ENCODE results near the gene FMC1. TPM values are rescaled to one million over a fixed set of nuclear protein-coding genes. Genes with fewer than 3 reads are reported as not detected.
A peak's percentile ranks its signal among the peaks of the same experiment; 100 is the strongest.
"Not testable (repeated sequence)": the region's sequence is repeated elsewhere in the genome, so short reads cannot be mapped to it uniquely, and the experiment has no call there.

The FMC1 gene, protein sequence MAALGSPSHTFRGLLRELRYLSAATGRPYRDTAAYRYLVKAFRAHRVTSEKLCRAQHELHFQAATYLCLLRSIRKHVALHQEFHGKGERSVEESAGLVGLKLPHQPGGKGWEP
- polyA plus RNA-seq, result 10 to 100 TPM; 35.9 to 59.9 (median 37.2) TPM

DNA sequence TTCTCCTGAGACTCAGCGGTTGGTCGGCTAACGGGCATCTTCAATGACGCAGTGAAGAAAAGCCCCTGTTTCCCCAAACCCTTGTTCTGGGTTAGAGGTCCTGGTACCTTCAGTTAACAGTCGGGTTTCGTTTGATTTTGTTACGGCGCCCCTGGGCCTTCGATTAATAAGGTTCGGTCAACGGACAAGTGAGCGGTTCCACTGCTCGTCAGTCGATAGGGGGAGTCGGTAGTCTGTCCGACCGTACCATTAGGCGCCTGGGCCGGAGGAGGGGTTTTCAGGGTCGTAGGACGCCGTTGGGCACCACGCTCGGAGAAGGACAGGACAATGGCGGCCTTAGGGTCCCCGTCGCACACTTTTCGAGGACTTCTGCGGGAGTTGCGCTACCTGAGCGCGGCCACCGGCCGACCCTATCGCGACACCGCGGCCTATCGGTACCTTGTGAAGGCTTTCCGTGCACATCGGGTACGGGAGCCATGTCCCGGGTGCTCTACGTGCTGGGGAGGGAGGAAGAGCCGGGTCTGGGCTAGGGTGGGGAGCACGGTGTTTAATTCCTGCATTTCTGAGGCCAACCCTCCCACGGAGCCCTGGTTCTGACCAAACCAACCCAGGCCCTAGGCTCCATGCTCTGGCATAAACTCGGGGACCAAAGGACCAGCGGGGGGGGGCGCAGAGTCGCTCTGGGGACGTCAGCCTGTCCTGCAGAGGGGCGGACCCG is at the start of gene FMC1:
FMC1 (plus strand) TSS at position 280 of the 718 bp plus-strand sequence; CDS start at position 328, 48 bp downstream.
- H3K27me3 Mint-ChIP-seq (ENCODE audit: low read depth in 3 of 3), result peaks cover 19 to 29% (median 20%) of the 10 kb centered on the region in 3 donors
- H3K36me3 Mint-ChIP-seq, result peaks cover 0 to 8% (median 0%) of the 10 kb centered on the region in 3 donors
- peaks cover 0 to 13% (median 6%) of the 10 kb centered on the region in 6 donors for H3K9me3 Mint-ChIP-seq
- DNase-seq, result peak; percentile 83 to 87 (median 85)
- H3K4me1 Mint-ChIP-seq, result peaks cover 33 to 41% of the 10 kb centered on the region in 2 donors
- peak within 1 kb of the TSS; percentile 90 to 99 (median 97) for H3K4me3 Mint-ChIP-seq
- H3K27ac Mint-ChIP-seq, result peak within 1 kb of the TSS; percentile 96 to 100 (median 98)

DNA sequence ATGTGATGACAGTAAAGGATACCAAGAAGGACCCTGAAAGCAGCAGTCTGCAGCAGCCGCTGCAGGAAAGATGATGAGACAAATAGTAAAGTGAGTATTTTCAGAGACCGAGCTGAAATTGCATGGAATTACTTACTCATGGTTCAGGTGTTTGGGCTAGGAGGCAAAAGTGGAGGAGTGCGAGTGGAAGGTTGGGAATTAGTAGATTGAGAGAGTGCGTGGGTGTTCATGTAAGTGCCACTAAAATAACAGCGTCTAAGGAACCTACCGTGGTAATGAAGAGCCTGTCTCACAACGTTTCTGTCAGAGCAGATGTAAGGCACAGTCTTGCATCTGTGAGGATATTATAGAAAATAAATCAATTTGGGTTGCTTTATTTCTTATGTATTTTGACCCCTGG is 48.3 kb upstream of the FMC1 start:
- no peak overlapping the region for H3K27ac Mint-ChIP-seq
- H3K36me3 Mint-ChIP-seq, result peaks cover 17 to 25% (median 17%) of the 10 kb centered on the region in 3 donors
- H3K27me3 Mint-ChIP-seq (ENCODE audit: low read depth in 3 of 3), result no peaks in the 10 kb centered on the region
- no peak for DNase-seq
- no peaks in the 10 kb centered on the region for H3K4me1 Mint-ChIP-seq
- H3K9me3 Mint-ChIP-seq, result no peaks in the 10 kb centered on the region
- H3K4me3 Mint-ChIP-seq, result no peak overlapping the region

DNA sequence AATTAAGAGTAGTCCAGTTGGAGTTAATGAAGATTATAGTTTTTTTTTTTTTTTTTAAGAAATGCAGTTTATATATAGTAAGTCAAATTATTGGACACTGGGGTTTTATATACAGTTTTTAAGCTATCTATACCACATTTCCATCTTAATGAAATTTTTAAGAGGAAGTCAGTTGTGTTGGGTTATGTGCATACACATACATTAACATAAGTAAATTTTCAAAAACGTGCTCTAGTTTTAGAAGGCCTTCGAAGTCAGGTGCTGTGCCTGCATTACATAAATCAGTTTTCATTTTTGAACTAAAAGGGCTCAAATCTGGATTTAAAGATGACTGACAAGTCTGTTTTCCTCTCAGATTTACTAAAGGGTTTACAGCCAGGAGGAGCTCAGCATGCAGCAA is 47.6 kb upstream of the FMC1 start:
- H3K4me3 Mint-ChIP-seq, result no peak overlapping the region
- no peaks in the 10 kb centered on the region for H3K4me1 Mint-ChIP-seq
- peaks cover 11 to 18% (median 13%) of the 10 kb centered on the region in 3 donors for H3K36me3 Mint-ChIP-seq
- DNase-seq, result no peak
- no peak overlapping the region for H3K27ac Mint-ChIP-seq
- H3K9me3 Mint-ChIP-seq, result no peaks in the 10 kb centered on the region
- no peaks in the 10 kb centered on the region for H3K27me3 Mint-ChIP-seq (ENCODE audit: low read depth in 3 of 3)

DNA sequence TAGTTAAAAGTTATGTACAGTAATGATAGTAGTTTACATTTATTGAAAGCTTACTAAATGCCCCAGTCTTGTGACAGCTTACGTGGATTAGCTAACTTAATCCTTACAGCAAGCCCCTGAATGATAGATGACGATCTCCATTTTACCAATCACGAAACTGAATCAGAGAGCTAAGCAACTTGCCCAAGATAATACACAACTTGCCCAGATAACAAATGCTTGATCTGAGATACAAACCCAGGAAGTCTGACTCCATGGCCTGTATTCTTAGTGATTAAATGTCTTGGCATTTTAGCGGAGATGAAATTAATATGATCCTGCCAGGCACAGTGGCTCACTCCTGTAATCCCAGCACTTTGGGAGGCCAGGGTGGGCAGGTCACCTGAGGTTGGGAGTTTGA is 46.9 kb upstream of the FMC1 start:
- Mint-ChIP-seq H3K4me3 (no peak overlapping the region), H3K36me3 (peaks cover 11 to 21% (median 13%) of the 10 kb centered on the region in 3 donors), H3K9me3 (no peaks in the 10 kb centered on the region), H3K4me1 (no peaks in the 10 kb centered on the region), H3K27ac (no peak overlapping the region), H3K27me3 (ENCODE audit: low read depth in 3 of 3) (no peaks in the 10 kb centered on the region)
- no peak for DNase-seq

DNA sequence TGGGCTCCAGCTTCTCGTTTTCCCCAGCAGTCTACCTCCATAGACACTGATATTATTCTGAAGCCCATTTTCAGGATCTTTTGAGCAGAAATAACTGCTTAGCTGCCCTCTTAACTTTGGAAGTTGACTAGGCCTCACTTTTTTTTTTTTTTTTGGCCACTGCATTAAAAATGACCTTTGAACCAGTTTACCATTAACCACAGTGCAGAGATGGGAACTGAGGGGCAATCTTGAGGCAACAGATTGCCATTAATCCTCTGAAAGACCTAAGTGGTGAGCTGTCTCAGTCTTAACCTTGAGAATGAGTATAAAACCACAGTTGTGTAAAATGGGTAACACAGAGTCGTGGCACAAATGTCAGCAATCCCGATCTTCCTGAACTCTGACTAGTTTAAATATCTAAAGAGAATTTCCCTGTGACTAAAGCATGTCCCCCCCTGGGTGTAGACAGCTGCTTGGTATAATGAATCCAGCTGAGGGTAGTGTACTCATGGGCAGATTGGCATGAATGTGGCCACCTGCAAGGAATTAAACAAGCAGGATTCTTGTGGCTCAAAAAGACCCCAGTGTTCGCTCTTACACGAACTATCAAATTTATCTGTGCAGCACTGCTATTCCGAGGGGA is 46.1 kb upstream of the FMC1 start:
- peaks cover 14 to 24% (median 19%) of the 10 kb centered on the region in 3 donors for H3K36me3 Mint-ChIP-seq
- H3K27me3 Mint-ChIP-seq (ENCODE audit: low read depth in 3 of 3), result no peaks in the 10 kb centered on the region
- H3K27ac Mint-ChIP-seq, result no peak overlapping the region
- no peak overlapping the region for H3K4me3 Mint-ChIP-seq
- no peak for DNase-seq
- H3K9me3 Mint-ChIP-seq, result no peaks in the 10 kb centered on the region
- H3K4me1 Mint-ChIP-seq, result no peaks in the 10 kb centered on the region

DNA sequence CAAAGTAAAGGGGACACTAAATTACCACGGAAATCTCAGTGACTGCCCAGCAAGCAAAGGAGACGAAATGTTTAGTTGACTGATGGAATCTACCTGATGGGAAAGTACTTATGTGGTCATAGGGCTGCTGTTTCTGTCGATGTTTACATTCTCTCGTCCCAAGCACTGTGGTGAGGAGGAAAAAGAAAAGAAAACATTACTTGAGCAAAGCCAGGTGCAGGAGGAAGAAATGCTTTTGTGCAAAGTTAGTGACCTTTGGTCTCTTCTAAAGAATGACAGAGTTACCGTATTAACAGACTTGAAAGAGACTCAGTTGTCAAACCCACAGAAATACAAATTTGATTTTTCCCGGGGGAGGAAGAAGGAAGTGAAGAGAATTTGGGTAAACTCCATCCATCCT is 43.3 kb upstream of the FMC1 start:
- Mint-ChIP-seq H3K36me3 (peaks cover 18 to 28% (median 23%) of the 10 kb centered on the region in 3 donors), H3K27ac (no peak overlapping the region), H3K9me3 (no peaks in the 10 kb centered on the region)

DNA sequence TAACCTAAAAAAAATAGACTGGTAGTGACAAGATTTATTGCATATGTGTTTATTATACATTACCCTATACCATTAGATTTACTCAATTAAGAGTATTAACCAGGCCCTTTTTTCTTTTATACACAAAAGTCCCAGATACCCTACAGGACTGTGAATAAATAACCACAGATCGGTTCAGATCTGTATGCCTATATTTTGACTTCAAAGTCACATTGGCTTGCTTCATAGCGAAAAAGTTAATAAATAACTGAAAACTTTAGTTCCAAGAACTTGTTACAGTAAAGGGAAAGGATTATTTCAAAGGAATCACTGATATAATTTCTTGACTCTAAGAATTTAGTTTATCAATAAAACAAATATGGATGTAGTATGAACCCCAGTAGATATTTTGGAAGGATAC is 41.8 kb upstream of the FMC1 start:
- Mint-ChIP-seq H3K27ac (no peak overlapping the region), H3K36me3 (peaks cover 11 to 24% (median 23%) of the 10 kb centered on the region in 3 donors), H3K4me1 (no peaks in the 10 kb centered on the region), H3K9me3 (no peaks in the 10 kb centered on the region), H3K4me3 (no peak overlapping the region), H3K27me3 (ENCODE audit: low read depth in 3 of 3) (no peaks in the 10 kb centered on the region)
- no peak for DNase-seq

More for the DNA sequence above, 43.3 kb upstream of the FMC1 start:
- no peaks in the 10 kb centered on the region for H3K4me1 Mint-ChIP-seq
- no peak for DNase-seq
- no peaks in the 10 kb centered on the region for H3K27me3 Mint-ChIP-seq (ENCODE audit: low read depth in 3 of 3)
- H3K4me3 Mint-ChIP-seq, result no peak overlapping the region

DNA sequence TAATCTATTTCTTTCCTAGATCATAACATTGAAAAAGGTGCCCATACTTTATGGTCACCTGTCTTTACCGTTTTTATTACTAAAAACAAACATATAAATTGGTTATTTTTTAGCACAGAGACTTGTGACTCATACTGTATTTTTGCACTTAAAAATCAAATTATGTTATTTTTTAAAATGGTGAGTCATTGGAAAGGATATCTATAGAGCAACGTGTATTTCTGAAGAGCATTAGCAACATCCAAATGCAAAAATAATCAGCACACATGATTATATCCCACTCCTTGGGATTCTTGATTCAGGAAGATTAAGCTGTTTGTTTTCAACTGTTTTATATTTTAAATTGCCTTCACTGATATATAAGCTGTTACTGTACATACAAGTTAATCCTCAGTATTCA is 40.7 kb upstream of the FMC1 start:
- Mint-ChIP-seq H3K4me3 (no peak overlapping the region), H3K9me3 (no peaks in the 10 kb centered on the region), H3K27ac (no peak overlapping the region), H3K27me3 (ENCODE audit: low read depth in 3 of 3) (no peaks in the 10 kb centered on the region), H3K36me3 (peaks cover 11 to 20% (median 17%) of the 10 kb centered on the region in 3 donors), H3K4me1 (no peaks in the 10 kb centered on the region)
- no peak for DNase-seq

DNA sequence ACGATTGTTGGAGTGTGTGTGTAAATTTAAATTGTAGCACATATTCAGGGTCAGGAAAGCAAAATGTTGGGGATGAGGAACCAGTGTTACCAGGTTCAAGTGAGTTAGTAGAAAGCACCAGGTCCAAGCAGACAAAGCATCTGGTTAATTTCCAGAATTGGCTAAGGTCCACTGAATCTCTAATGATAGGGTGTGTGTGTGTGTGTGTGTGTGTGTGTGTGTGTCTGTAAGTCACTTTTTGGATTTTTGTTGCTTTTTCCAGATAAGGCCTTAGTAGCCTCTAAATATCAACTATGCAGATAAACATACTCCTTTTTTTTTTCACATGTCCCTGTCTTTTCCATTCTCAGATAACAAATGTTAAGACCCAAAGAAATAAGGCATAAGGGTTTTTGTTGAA is 36.6 kb upstream of the FMC1 start:
- H3K36me3 Mint-ChIP-seq, result peaks cover 13 to 24% (median 23%) of the 10 kb centered on the region in 3 donors
- no peaks in the 10 kb centered on the region for H3K9me3 Mint-ChIP-seq
- H3K27me3 Mint-ChIP-seq (ENCODE audit: low read depth in 3 of 3), result no peaks in the 10 kb centered on the region
- no peak overlapping the region for H3K4me3 Mint-ChIP-seq
- peak overlapping the region in 1 of 6 donors; percentile 62 for H3K27ac Mint-ChIP-seq
- DNase-seq, result no peak
- no peaks in the 10 kb centered on the region for H3K4me1 Mint-ChIP-seq

DNA sequence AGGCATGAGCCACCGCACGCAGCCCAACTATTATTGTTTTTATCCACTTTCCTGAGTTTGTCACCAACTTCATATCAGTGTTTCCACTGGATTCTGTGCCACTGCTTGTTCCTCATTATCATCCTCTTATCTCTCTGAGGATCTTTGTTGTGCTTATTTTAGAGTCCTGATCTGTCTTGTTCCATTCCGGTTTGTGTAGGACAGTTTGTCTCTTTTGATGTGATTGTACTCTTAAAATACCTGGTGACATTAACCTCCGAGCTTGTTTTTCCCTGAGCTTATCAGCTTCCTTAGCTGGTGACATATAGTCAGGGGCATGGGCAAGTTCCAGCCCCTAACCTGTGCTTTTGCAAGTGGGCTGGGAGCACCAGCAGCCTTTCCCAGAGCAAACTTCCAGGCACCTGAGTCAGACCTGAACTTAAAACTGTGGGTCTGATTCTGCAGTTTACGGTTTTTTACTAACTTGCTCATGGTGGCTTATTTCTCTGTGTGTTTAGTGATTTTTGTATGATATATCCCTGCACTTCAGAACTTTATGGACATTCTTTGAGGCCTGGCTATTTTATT is 23.1 kb upstream of the FMC1 start:
- Mint-ChIP-seq H3K4me1 (no peaks in the 10 kb centered on the region), H3K27ac (no peak overlapping the region), H3K36me3 (no peaks in the 10 kb centered on the region), H3K27me3 (ENCODE audit: low read depth in 3 of 3) (peaks cover 2 to 6% (median 2%) of the 10 kb centered on the region in 3 donors), H3K9me3 (peaks cover 0 to 2% (median 0%) of the 10 kb centered on the region in 6 donors), H3K4me3 (no peak overlapping the region)
- no peak for DNase-seq

DNA sequence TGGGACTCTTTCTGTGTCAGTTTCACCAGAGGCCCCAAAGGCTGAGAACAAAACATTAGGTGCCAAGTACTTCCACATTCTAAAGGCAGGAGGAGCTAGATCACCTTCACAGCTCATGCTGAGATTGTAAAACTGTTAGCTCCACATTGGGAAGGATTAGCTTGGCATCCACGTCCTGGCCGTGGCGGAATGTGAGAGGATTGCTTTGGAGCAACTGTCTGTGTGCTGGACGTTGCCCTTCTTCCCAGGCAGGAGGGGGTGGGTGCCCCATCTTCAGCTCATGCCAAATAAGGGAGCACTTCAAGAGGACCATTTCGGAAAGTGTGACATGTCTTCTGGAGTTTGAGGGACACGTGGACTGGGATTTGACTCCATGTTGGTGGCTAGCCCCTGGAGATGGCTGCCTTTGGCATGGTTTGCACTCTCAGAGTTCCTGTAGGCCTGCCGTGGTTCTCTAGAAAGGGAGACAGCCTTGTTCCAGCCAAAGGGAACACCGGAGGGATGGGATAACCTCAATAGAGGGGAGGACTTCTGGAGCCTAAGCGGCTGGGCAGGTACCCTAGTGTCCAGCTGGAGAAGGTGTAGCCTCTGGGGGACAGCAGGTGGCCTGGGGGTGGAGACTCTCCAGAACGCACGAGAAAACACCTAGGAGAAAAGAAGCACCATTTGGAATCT is 19.9 kb upstream of the FMC1 start:
- no peaks in the 10 kb centered on the region for H3K36me3 Mint-ChIP-seq
- peaks cover under 1 to 6% (median 2%) of the 10 kb centered on the region in 3 donors for H3K27me3 Mint-ChIP-seq (ENCODE audit: low read depth in 3 of 3)
- DNase-seq, result no peak
- H3K27ac Mint-ChIP-seq, result no peak overlapping the region
- no peaks in the 10 kb centered on the region for H3K4me1 Mint-ChIP-seq
- H3K9me3 Mint-ChIP-seq, result peaks cover 0 to 2% (median 0%) of the 10 kb centered on the region in 6 donors
- no peak overlapping the region for H3K4me3 Mint-ChIP-seq

DNA sequence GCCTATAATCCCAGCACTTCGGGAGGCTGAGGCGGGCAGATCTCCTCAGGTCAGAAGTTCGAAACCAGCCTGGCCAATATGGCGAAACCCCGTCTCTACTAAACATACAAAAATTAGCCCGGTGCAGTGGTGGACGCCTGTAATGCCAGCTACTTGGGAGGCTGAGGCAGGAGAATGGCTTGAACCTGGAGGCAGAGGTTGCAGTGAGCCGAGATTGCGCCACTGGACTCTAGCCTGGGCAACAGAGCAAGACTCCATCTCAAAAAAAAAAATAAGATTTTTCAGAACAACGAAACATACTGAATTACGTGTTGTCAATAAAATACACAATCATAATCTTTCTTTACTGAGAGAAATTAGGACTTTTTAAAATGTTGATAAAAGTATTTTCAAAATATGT is 16.4 kb upstream of the FMC1 start:
- DNase-seq; H3K27me3 Mint-ChIP-seq (ENCODE audit: low read depth in 3 of 3); H3K27ac Mint-ChIP-seq; H3K4me1 Mint-ChIP-seq; H3K36me3 Mint-ChIP-seq; H3K9me3 Mint-ChIP-seq; H3K4me3 Mint-ChIP-seq: not testable (repeated sequence)

DNA sequence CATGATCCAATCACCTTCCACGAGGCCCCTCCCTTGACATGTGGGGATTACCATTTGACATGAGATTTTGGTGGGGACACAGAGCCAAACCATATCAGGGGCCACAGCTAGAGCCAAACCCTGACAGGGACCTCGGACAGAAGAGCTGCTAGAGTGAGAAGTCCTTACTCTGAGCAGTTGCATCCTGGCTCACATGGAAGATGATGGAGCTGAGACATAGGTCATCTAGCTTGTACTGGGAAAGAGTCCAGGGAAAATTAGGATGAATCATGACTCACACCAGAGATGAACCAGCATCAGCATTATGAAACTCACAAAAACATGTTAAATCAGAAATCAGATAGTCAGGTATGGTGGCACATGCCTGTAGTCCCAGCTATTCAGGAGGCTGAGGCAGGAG is 12.8 kb upstream of the FMC1 start:
- no peak for DNase-seq
- peaks cover 0 to 4% (median 3%) of the 10 kb centered on the region in 3 donors for H3K27me3 Mint-ChIP-seq (ENCODE audit: low read depth in 3 of 3)
- H3K9me3 Mint-ChIP-seq, result no peaks in the 10 kb centered on the region
- H3K27ac Mint-ChIP-seq, result no peak overlapping the region
- no peaks in the 10 kb centered on the region for H3K36me3 Mint-ChIP-seq
- no peak overlapping the region for H3K4me3 Mint-ChIP-seq
- peaks cover 0 to 2% of the 10 kb centered on the region in 2 donors for H3K4me1 Mint-ChIP-seq

DNA sequence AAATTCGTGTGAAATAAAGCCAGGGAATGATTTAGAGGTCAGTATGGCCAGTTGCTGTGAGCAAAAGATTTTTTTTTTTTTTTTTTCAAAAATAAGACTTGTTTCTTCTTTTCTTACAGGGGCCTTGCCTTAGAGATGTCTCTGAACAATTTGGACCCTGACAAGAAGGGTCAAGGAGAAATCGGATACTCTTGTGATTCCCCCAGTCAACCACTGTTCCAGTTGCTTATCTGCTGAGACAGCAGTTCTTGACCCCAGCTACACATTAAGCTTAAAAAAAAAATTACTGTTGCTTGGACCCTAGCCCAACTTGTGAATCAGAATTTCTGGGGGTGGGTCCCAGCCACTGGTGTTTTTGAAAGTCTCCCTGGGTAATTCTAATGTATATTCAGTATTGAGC is 12.0 kb upstream of the FMC1 start:
- Mint-ChIP-seq H3K4me3 (no peak overlapping the region), H3K9me3 (no peaks in the 10 kb centered on the region), H3K27me3 (ENCODE audit: low read depth in 3 of 3) (peaks cover 0 to 4% (median 3%) of the 10 kb centered on the region in 3 donors)

More for the DNA sequence above, 12.0 kb upstream of the FMC1 start:
- H3K36me3 Mint-ChIP-seq, result no peaks in the 10 kb centered on the region
- no peak overlapping the region for H3K27ac Mint-ChIP-seq
- peaks cover 0 to 2% of the 10 kb centered on the region in 2 donors for H3K4me1 Mint-ChIP-seq
- DNase-seq, result no peak
